KOPT-K1 (cell line): ENCODE measurements around the gene TEDC1.

Experiments used
- H3K27ac ChIP-seq: fragments of 200-600 bp; sonication (generic); 2 replicates; pipeline ENCODE4 v1.5.1; 2016; ENCODE audit warnings: antibody characterized with exemption, mild to moderate bottlenecking, low read depth, low read length; ENCODE audit not compliant: poor library complexity, severe bottlenecking
- H3K36me3 ChIP-seq: fragments of 200-600 bp; sonication (generic); 2 replicates; pipeline ENCODE4 v1.5.1; 2017; ENCODE audit warnings: antibody characterized with exemption, mild to moderate bottlenecking, low read length, moderate library complexity; ENCODE audit not compliant: insufficient read depth
- H3K9me3 ChIP-seq: fragments of 200-600 bp; sonication (generic); 2 replicates; pipeline ENCODE4 v1.5.1; 2017; ENCODE audit warnings: antibody characterized with exemption, low read length, mild to moderate bottlenecking; ENCODE audit not compliant: insufficient read depth, poor library complexity, severe bottlenecking

Gene TEDC1

DNA sequence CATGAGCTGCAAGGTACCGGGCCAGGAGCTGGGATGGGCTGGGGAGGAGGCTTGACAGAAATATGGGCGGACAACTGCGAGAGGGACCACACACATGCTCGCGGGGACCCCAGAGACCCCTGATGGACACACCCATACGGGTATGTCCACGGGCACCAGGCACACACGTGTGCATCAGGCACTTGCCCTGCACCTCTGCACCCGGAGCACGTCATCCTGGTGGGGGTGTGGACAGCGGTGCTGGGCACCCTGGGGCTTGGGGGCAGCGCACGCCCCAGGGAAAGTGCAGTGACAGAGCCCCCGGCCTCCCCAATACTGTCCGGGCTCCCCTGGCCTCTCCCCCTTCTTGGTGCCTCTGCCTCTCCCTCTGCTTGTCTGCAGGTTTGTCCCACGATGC is 6.1 kb upstream of the TEDC1 start:
- no peak overlapping the region for H3K27ac ChIP-seq
- no peaks in the 10 kb centered on the region for H3K9me3 ChIP-seq
- no peaks in the 10 kb centered on the region for H3K36me3 ChIP-seq

DNA sequence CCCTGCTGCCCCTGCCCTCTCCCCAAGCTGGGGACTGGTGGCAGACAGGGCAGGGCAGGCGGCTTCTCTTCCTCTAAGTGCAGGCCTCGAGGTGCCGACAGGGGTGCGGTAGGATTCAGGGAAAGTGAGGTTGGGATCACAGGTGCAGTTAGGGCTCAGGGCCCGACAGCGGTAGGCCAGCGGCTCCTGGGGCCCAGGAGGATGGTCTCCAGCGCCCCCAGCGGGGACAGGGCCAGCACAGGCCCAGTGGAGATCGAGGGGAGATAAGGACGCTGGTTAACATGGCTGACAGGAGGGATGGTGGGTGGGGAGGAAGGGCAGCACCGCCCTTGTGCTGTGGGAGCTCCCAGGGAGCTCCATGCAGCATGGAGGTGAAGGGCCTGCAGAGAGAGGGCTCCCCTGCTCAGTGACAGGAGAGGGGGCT is 5.3 kb upstream of the TEDC1 start:
- Histone ChIP-seq H3K9me3 (no peaks in the 10 kb centered on the region), H3K27ac (no peak overlapping the region), H3K36me3 (no peaks in the 10 kb centered on the region)

DNA sequence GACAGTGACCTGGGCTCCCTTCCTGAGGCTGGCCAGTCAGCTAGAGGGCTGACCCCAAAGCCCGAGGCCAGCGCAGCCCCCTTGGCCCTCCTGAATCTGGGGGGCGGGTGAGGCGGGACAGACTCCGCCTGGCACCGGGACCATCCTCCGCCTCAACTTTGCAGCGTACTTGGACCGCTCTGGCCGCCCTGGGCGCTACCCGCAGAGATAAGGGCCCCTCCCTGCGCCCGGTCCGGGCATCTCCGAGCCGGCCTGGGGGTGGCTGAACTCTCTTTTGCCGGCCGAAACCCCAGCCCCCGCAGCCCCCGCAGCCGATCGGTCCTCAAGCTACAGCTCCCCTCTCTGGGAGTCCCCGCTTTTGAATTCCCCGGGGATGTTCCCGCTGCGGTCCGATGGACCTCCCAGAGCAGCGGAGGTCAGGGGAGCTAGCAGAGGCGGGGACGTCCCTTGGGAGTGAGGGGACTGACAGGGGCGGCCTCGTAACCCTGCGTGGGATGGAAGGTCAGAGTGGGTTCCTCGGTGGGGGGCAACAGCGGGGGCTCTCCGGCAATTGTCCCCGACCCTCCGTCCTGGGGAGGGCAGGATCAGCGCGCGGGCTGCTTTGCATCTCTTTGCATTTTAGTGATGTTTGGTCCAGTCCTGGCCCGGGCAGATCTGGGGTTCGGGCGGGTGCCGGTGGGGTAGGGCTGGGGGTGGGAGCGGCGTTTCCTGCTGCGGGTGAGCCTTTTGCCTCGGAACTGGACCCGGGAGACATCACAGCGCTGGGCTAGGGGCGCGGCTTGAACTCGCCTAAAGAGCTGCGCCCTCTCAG is 4.7 kb upstream of the TEDC1 start, which contains the start of gene CRIP1:
TSS of gene CRIP1 (plus strand) at position 724 of the 811 bp plus-strand sequence. CDS start 374 bp downstream, outside the sequence.
- H3K27ac ChIP-seq = peak within 1 kb of the TSS; percentile 62
- H3K9me3 ChIP-seq = no peaks in the 10 kb centered on the region
- H3K36me3 ChIP-seq = no peaks in the 10 kb centered on the region

DNA sequence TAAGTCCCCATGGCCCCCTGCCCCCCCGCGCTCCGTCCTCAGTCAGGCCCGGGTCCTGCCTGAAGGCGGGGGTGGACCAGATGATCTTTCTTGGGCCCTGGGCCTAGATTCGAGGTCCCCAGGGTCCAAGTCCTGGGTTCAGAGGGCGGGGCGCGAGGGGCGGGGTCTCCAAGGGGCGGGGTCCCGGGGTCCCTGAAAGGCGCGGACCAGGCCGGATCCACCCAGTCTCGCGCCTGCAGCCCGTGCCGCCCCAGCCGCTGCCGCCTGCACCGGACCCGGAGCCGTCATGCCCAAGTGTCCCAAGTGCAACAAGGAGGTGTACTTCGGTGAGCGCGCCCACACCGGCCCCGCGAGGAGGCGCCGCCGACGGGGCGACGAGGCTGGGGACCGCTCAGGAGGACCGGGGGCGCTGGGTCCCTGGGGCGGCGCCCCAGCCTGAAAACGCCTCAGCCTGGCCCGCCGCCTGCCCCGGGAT is 4.0 kb upstream of the TEDC1 start:
- H3K27ac ChIP-seq = peak overlapping the region; percentile 62
- no peaks in the 10 kb centered on the region for H3K36me3 ChIP-seq
- no peaks in the 10 kb centered on the region for H3K9me3 ChIP-seq

DNA sequence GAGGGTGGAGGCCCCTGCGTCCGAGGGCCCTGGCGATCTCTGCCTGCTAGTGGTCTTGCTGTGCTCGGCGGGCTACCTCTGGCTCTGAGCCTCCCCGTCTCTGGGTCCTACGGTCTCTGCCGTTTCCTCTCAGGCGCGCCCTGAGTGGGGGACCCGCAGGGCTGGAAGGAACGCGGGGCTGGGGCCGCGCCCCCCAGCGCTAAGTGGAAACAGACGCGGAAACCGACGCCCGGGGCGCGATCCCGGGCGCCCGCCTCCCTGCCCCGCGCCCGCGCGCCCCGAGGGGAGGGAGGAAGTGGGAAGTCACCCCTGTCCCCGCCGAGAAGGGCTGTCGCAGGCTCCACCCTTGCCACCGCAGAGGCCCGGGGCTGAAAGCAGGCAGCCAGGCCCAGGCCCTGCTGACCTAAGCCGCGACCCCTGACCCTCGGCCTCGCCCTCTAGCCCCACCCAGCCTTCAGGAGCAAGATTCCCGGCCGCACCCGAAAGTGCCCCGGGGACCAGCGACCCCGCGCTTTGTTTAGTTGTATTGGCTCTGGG is 3.5 kb upstream of the TEDC1 start:
- H3K9me3 ChIP-seq = no peaks in the 10 kb centered on the region
- H3K27ac ChIP-seq = peak overlapping the region; percentile 62
- H3K36me3 ChIP-seq = peaks cover 3% of the 10 kb centered on the region; the same call in 1 of the 2 replicates

DNA sequence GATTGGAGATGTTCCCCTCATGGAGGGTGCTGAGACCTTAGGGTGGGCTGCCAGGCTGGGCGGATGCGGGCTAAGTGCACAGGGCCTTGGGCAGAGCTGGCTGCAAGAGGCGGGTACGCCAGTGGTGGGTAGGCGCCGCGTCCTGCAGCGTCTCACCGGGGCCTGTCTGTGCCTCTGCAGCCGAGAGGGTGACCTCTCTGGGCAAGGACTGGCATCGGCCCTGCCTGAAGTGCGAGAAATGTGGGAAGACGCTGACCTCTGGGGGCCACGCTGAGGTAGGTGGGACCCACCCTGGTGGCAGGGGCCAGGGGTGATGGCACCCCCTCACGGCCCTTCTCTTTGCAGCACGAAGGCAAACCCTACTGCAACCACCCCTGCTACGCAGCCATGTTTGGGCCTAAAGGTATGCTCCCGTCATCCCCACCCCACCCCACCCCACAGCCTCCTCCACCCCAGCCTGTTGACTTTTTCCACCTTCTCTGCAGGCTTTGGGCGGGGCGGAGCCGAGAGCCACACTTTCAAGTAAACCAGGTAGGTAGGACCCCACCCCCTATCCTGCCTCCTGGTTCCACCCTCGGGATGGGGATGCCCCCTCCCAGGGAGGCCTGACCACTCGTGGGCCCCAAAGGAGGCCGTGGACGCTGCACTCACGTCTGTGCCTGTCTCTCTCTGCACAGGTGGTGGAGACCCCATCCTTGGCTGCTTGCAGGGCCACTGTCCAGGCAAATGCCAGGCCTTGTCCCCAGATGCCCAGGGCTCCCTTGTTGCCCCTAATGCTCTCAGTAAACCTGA is 2.9 kb upstream of the TEDC1 start:
- H3K36me3 ChIP-seq = peaks cover 9% of the 10 kb centered on the region; the same call in 1 of the 2 replicates
- H3K9me3 ChIP-seq = no peaks in the 10 kb centered on the region
- H3K27ac ChIP-seq = peak overlapping the region; percentile 62

DNA sequence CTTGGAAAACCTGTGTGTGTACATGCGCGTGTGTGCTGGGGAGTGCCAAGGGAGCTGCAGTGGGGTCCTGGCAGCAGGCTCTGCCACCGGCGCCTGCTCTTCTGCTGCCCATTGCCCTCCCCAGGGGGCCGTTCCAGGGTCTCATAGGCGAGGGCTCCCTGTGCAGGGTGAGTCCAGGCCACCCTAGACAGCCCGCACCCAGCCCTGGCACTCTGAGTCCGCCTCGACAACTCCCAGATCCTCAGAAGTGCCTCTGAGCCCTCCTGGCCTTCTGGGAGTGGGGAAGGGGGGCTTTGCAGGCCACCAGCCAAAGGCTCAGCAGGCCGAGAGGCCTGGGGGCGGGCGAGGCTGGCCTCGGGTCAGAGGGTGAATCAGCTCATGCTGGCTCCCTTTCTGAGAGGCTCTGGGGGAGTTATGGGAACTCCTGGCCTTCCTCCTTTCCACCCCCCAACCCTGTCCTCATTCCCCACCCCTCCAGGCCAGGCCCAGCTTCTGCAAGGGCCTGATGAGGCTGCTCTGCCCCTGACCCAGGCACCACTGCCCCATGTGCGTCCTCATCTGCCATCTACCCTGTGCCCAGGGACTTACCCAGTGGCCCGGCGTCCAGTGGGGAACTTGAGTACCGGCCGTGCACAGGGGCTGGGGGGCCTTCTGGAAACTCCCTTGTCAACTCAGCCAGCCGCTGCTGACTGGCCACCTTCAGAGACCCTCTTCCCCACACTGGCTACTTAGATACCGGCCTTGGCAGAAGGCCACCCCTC is 2.1 kb upstream of the TEDC1 start:
- Histone ChIP-seq H3K27ac (peak overlapping the region; percentile 88), H3K36me3 (peaks cover 14% of the 10 kb centered on the region; the same call in 1 of the 2 replicates), H3K9me3 (no peaks in the 10 kb centered on the region)

DNA sequence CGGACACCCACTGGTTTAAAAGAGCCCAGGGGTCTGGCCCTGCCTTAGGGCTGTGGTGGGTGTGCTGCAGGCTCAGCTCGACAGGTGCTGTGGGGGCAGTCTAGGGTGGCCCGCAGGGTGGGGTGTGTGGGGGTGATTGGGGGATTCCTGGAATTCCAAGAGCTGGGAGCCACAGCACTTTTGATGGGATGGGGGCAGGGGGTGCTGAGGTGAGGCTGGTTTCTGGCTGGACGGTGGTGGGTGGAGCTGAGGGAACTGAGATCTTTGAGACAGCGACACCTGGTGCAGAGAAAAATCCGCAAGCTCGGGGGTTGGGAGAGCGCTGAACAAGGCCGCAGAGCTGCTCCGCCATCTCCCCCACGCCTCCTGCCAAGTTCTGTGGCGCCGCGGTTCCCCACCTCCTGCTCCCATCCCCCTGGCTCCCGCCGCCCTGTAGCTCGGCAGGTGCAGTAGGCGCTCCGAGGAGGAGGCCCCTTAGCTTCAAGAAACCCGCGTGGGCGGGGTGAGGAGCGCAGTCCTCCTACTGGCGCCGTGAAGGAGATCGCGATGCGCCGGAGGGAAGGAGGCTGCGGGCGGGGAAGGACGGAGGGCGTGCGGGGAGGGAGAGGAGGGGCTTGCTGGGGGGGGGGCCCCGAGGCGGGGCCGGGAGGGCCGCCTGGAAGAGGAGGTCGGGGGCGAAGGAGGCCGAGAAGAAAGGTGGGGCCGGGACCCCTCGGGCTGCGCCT is 1.3 kb upstream of the TEDC1 start:
- Histone ChIP-seq H3K36me3 (peaks cover 18% of the 10 kb centered on the region; the same call in 1 of the 2 replicates), H3K27ac (peak overlapping the region; percentile 88), H3K9me3 (no peaks in the 10 kb centered on the region)

DNA sequence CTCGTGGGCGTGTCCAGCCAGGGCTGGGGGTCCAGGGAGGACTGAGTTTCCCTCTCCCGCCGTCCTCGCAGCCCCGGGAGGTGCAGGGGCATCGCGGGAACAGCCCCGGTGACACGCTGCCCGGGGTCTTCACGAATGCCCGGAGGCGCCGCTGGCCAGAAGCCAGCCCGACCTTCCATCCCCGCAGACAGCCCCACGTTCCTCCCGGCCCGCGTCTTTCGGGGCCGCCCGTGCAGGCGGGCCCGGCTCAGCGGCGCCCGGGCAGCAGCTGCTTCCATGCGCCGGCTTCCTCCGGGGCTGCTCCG is 827 bp upstream of the TEDC1 start:
- H3K9me3 ChIP-seq = no peaks in the 10 kb centered on the region
- peaks cover 22% of the 10 kb centered on the region; the same call in 1 of the 2 replicates for H3K36me3 ChIP-seq
- peak overlapping the region; percentile 88 for H3K27ac ChIP-seq

DNA sequence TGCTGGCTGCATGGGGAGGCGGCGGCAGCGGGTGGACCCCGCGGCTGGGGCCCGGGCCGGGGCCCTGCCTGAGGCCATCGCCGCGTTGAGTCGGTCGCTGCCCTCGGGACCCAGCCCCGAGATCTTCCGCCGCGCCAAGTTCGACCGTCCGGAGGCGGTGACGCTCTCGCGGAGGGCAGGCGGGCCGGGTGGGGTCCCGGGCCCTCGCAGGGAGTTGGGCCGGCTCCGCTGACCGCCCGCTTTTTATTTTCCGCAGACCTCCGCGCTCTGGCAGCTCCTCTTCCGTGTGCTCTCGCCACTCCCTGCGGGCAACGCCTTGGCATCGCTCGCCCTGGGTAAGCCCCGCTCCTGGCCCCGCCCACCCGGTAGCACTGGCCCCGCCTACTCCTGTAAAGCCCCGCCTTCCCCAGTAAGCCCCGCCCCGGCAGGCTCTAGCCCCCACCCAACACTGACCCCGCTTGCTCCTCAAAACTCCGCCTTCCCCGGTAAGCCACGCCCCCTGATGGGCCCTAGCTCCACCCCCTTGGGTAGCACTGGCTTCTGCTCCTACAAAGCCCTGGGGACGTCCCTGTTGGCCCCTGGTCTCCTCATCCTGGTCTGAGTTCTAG is 424 bp downstream of the TEDC1 start:
- H3K36me3 ChIP-seq = peaks cover 25% of the 10 kb centered on the region; the same call in 1 of the 2 replicates
- peak overlapping the region; percentile 82 for H3K27ac ChIP-seq
- H3K9me3 ChIP-seq = no peaks in the 10 kb centered on the region

DNA sequence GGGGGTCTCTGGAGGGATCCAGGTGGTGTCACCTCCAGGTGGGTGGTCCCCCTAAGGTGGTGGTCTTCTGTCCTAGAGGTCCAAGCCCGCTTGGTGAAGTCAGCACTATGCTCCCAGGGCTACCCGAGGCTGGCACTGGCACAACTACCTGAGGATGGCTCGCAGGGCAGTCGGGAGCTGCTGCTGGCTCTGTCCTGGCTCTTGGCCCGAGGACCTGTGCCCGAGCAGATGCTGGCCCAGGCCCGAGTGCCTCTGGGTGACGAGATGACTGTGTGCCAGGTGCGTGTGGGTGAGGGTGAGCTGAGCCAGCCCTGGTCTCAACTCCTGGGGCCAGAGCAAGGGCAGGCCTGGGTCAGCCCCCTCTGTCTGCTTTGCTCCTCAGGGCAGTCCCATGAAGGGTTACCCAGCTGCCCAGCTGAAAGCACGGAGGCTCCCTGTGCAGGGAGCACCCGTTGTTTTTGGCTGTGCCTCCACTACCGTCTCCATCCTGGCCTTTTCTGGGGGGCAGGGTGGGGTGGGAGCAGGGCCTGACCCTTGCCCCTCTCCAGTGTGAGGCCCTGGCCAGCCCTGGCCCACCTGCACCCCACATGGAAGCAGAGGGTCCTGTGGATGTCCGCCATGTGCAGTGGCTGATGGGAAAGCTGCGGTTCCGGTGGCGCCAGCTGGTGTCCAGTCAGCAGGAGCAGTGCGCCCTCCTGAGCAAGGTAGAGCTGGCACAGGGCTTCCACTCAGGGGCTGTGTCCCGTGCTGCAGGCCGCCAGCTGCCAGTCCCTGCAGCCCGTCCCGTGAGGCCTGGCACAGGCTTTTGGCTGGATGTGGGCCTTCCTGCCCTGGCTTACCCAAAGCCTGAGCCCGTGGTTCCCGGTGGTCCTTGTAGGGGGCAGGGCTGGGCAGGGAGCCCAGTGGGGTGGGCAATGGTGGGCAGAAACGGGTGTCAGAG is 1.3 kb downstream of the TEDC1 start:
- Histone ChIP-seq H3K36me3 (peaks cover 25% of the 10 kb centered on the region; the same call in 1 of the 2 replicates), H3K27ac (peak overlapping the region; percentile 82), H3K9me3 (no peaks in the 10 kb centered on the region)

DNA sequence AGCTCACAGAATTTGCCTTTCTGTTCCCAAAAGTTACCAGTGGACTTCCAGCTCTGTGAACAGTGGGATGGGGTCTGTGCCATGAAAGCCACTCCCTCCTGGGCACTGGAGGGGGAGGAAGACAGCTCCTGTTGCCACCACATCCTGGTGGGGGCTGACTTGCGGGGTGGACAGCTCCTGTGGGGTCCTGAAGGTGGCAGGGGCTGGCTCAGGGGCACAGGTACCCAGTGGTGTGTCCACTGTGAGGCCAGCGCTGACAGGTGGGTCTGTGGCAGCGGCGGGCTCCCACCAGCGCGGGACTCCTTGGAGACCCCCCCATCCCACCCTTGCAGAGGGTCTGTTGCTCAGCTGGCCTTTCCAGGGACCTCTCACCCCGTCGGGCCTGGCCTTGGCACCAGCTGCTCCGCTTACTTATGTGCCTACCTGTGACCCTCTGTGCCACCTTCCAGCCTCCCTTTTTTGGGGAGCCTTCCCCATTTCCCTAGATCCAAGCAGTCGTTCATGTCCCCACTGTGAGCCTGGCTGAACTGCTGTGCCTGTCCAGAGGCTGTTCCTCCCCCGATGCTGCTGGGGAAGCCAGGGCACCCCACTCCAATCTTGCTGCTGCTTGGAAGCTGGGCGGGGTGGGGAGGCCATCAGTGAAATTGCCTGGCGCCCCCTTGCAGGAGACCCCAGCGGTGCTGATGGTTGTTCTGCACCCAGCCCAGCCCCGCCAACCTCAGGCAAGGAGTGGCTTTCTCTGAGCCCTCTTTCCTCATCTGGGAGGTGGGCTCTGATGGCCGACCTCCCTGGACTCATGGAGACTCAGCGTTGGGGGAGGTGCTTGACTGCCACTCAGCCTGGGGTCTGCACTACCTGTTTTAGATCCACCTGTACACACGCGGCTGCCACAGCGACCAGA is 2.2 kb downstream of the TEDC1 start:
- H3K27ac ChIP-seq = no peak overlapping the region
- H3K36me3 ChIP-seq = peaks cover 29% of the 10 kb centered on the region; the same call in 1 of the 2 replicates
- no peaks in the 10 kb centered on the region for H3K9me3 ChIP-seq
